HCT116 (cell line): ENCODE data around the gene SHC2. TPM values are rescaled to one million over a fixed set of nuclear protein-coding genes. Genes with fewer than 3 reads are reported as not detected.

Experiments used
- ATAC-seq: fragments of 200-7000 bp; cut with Tn5 transposase; 2 replicates; pipeline ENCODE4 v1.9.1; 2020; ENCODE audit warnings: mild to moderate bottlenecking, moderate library complexity
- BruUV-seq: library from RNA; stranded (reverse); fragments of 400-500 nt; replicated peaks from 2 replicates; lab custom pipeline; 2021; lab: Mats Ljungman, UMichigan
- CTCF ChIA-PET: fragments of 300-600 bp; sonication (Branson Sonifier 250); formaldehyde crosslinking; loops from one replicate; lab custom pipeline; 2021; ENCODE audit warnings: antibody characterized with exemption; lab: Charles Lee
- POLR2A ChIA-PET: fragments of 300-600, 350-600 bp; sonication (Branson Sonifier 250); formaldehyde crosslinking; loops from one replicate; lab custom pipeline; 2021; ENCODE audit warnings: antibody characterized with exemption; lab: Charles Lee
- RAD21 ChIA-PET, 2 experiments: fragments of 300-600 bp; sonication (Branson Sonifier 250); formaldehyde crosslinking; loops; one replicate each; lab custom pipeline; 2023; ENCODE audit warnings: low total read pairs in 2 of 2; ENCODE audit not compliant: uncharacterized antibody in 2 of 2, unreplicated experiment in 2 of 2, low non-redundant PET in 1 of 2; lab: Charles Lee
- DNase-seq: peaks from one replicate; pipeline ENCODE4 v3.0.0-alpha.2; 2010; ENCODE audit warnings: low read depth, low spot score
- H2AFZ ChIP-seq: fragments of 200-600 bp; shearing (Covaris generic), sonication (generic); 2 replicates; pipeline ENCODE4 v1.6.1; 2017; ENCODE audit warnings: low read depth, mixed run types, mixed read lengths, antibody characterized with exemption, low read length; ENCODE audit not compliant: poor library complexity, severe bottlenecking
- H3K27ac ChIP-seq: 2 replicates; pipeline ENCODE4 v1.5.1; 2012; ENCODE audit warnings: low read depth, low read length
- H3K27me3 ChIP-seq: fragments of 200-600 bp; sonication (generic); 2 replicates; pipeline ENCODE4 v1.6.1; 2016; ENCODE audit warnings: mixed run types, low read length, mixed read lengths; ENCODE audit not compliant: insufficient read depth
- H3K36me3 ChIP-seq, 2 experiments: fragments of 200-500 bp in 1 of 2; fragments of 200-600 bp in 1 of 2; sonication (Bioruptor generic) in 1 of 2; sonication (generic) in 1 of 2; 2 replicates each; pipeline versions ENCODE4 v1.5.1 to v1.6.1; 2014 to 2016; ENCODE audit warnings: low read length in 2 of 2, inconsistent platforms in 1 of 2, mixed read lengths in 1 of 2, mixed run types in 1 of 2; ENCODE audit not compliant: insufficient read depth in 2 of 2, control insufficient read depth in 1 of 2
- H3K4me1 ChIP-seq, 2 experiments: fragments of 200-600 bp in 1 of 2; sonication (generic) in 1 of 2; 2 replicates each; pipeline versions ENCODE4 v1.5.1 to v1.6.1; 2012 to 2017; ENCODE audit warnings: low read length in 2 of 2, inconsistent platforms in 1 of 2, mild to moderate bottlenecking in 1 of 2, mixed read lengths in 1 of 2, mixed run types in 1 of 2, moderate library complexity in 1 of 2; ENCODE audit not compliant: insufficient read depth in 2 of 2, control insufficient read depth in 1 of 2
- H3K4me2 ChIP-seq: fragments of 200-600 bp; sonication (generic); 2 replicates; pipeline ENCODE4 v1.6.1; 2017; ENCODE audit warnings: mixed run types, low read length, mixed read lengths
- H3K4me3 ChIP-seq, 2 experiments: fragments of 200-600 bp in 1 of 2; sonication (generic) in 1 of 2; replicated peaks in 1 of 2; 2 replicates each; pipeline ENCODE4 v1.5.1; 2011 to 2016; ENCODE audit warnings: low read length in 2 of 2, control low read depth in 1 of 2, low read depth in 1 of 2, mild to moderate bottlenecking in 1 of 2, mixed read lengths in 1 of 2, mixed run types in 1 of 2
- H3K79me2 ChIP-seq: fragments of 200-600 bp; sonication (generic); 2 replicates; pipeline ENCODE4 v1.6.1; 2017; ENCODE audit warnings: mild to moderate bottlenecking, mixed run types, low read length, moderate library complexity, mixed read lengths; ENCODE audit not compliant: insufficient read depth
- H3K9ac ChIP-seq: fragments of 200-600 bp; sonication (generic); 2 replicates; pipeline ENCODE4 v1.6.1; 2016; ENCODE audit warnings: low read length, mixed read lengths
- H3K9me2 ChIP-seq: fragments of 200-600 bp; sonication (generic), shearing (Covaris generic); 2 replicates; pipeline ENCODE4 v1.6.1; 2017; ENCODE audit warnings: mixed run types, mild to moderate bottlenecking, moderate library complexity; ENCODE audit not compliant: insufficient read depth
- H3K9me3 ChIP-seq, 2 experiments: fragments of 200-500 bp in 1 of 2; fragments of 200-600 bp in 1 of 2; sonication (Bioruptor generic) in 1 of 2; sonication (generic) in 1 of 2; 2 replicates each; pipeline ENCODE4 v1.6.1; 2014 to 2017; ENCODE audit warnings: low read length in 2 of 2, mixed read lengths in 2 of 2, inconsistent platforms in 1 of 2, low read depth in 1 of 2, mild to moderate bottlenecking in 1 of 2, mixed run types in 1 of 2, moderate library complexity in 1 of 2; ENCODE audit not compliant: control insufficient read depth in 1 of 2, insufficient read depth in 1 of 2
- H4K20me1 ChIP-seq: fragments of 200-600 bp; sonication (generic), shearing (Covaris generic); 2 replicates; pipeline ENCODE4 v1.6.1; 2017; ENCODE audit warnings: mixed run types, mild to moderate bottlenecking, moderate library complexity; ENCODE audit not compliant: insufficient read depth
- CTCF ChIP-seq, 3 experiments: fragments of 200-600 bp in 1 of 3; sonication (generic) in 1 of 3; IDR thresholded peaks in 2 of 3; conservative IDR thresholded peaks in 1 of 3; 2 replicates each; pipeline ENCODE4 v1.5.1; 2012 to 2017; ENCODE audit warnings: low read depth in 2 of 3, low read length in 2 of 3, antibody characterized with exemption in 1 of 3, borderline replicate concordance in 1 of 3, control low read depth in 1 of 3, mild to moderate bottlenecking in 1 of 3, mixed read lengths in 1 of 3, mixed run types in 1 of 3, moderate library complexity in 1 of 3; ENCODE audit not compliant: insufficient read depth in 1 of 3
- EZH2 ChIP-seq: fragments of 200-600 bp; sonication (generic); IDR thresholded peaks from 2 replicates; pipeline ENCODE4 v1.6.1; 2017; ENCODE audit warnings: antibody characterized with exemption, mixed run types
- EZH2phosphoT487 ChIP-seq: fragments of 200-600 bp; IDR thresholded peaks from 2 replicates; pipeline ENCODE4 v1.6.1; 2018; ENCODE audit warnings: antibody characterized with exemption, borderline replicate concordance
- FOSL1 ChIP-seq: IDR thresholded peaks from 2 replicates; pipeline ENCODE4 v1.6.1; 2012; ENCODE audit warnings: low read depth
- POLR2A ChIP-seq: IDR thresholded peaks from 2 replicates; pipeline ENCODE4 v1.7.0; 2011; ENCODE audit warnings: borderline replicate concordance; ENCODE audit not compliant: insufficient read depth, insufficient read length; ENCODE audit errors: extremely low read depth
- POLR2AphosphoS5 ChIP-seq: IDR thresholded peaks from 2 replicates; pipeline ENCODE4 v1.6.1; 2011; ENCODE audit warnings: mild to moderate bottlenecking, low read depth, low read length, moderate library complexity
- RAD21 ChIP-seq: IDR thresholded peaks from 2 replicates; pipeline ENCODE4 v1.6.1; 2012; ENCODE audit warnings: low read depth, mild to moderate bottlenecking
- REST ChIP-seq: IDR thresholded peaks from 2 replicates; pipeline ENCODE4 v1.6.1; 2012; ENCODE audit warnings: low read depth
- SIN3A ChIP-seq: IDR thresholded peaks from 2 replicates; pipeline ENCODE4 v1.6.1; 2012; ENCODE audit warnings: low read depth
- SRF ChIP-seq: IDR thresholded peaks from 2 replicates; pipeline ENCODE4 v1.6.1; 2012; ENCODE audit warnings: low read depth
- YY1 ChIP-seq: IDR thresholded peaks from 2 replicates; pipeline ENCODE4 v1.6.1; 2011; ENCODE audit warnings: low read length, low read depth, moderate library complexity, mild to moderate bottlenecking; ENCODE audit not compliant: insufficient replicate concordance; ENCODE audit errors: extremely low read depth
- ZFX ChIP-seq: fragments of 450-650 bp; IDR thresholded peaks from 2 replicates; pipeline ENCODE4 v1.6.1; 2017
- ZNF274 ChIP-seq: fragments of 200-500 bp; sonication (Bioruptor generic); IDR thresholded peaks from 2 replicates; pipeline ENCODE4 v1.6.1; 2014; ENCODE audit warnings: mild to moderate bottlenecking, low read depth, low read length, inconsistent platforms
- intact Hi-C: fragments of 100-400 bp; cut with micrococcal nuclease; formaldehyde crosslinking; loops from 2 replicates; pipeline ENCODE4 v1.10.0; 2022
- total RNA-seq: library from RNA; stranded (reverse); gene quantifications from one replicate; pipeline ENCODE4 v1.2.1, GENCODE V29; 2021; ENCODE audit not compliant: unreplicated experiment

The SHC2 gene
- total RNA-seq, 1 experiment from 2014 or later, result 2.5 TPM

GRCh38 chr19:506404-507285 lies 45.8 kb upstream of the SHC2 start:
- ChIA-PET RAD21 (interaction anchor here in 1 of 2 experiments (0.6 kb wide), 1 partner anchor 66 kb away, joined by 3 read pairs; the partner anchor contains the start of gene BSG), POLR2A (interaction anchor here (0.8 to 1.5 kb wide), 6 partner anchors 8 to 26 kb away, joined by 3 to 5 read pairs (median 4); partner anchors contain the start of genes CDC34 and MADCAM1), CTCF (interaction anchor here (0.6 to 1.9 kb wide), 14 partner anchors 9 to 479 kb away, joined by 3 to 29 read pairs (median 4); partner anchors contain the start of genes MADCAM1 and SHC2)
- H2AFZ ChIP-seq, result peak overlapping the region; percentile 40
- DNase-seq (peak; percentile 99), ATAC-seq (peak; percentile 77)
- H3K4me2 ChIP-seq, result peak overlapping the region; percentile 85
- peak overlapping the region; percentile 91 for H3K27ac ChIP-seq
- peak; percentile 92 to 98 (median 93) for TF ChIP-seq CTCF (IDR thresholded peaks at IDR 0.05 in 2 of 3, conservative IDR thresholded peaks at IDR 0.05 in 1 of 3; ENCODE audit: borderline replicate concordance in 1 of 3, insufficient read depth in 1 of 3, low read depth in 2 of 3, low read length in 2 of 3)
- no peak for TF ChIP-seq SIN3A
- TF ChIP-seq EZH2phosphoT487, result no peak
- TF ChIP-seq SRF, result peak; percentile 82
- TF ChIP-seq REST, result no peak
- peak; percentile 74 for TF ChIP-seq RAD21
- no peak for TF ChIP-seq EZH2
- TF ChIP-seq YY1, result peak; percentile 71
- peak; percentile 45 for TF ChIP-seq POLR2A
- TF ChIP-seq FOSL1, result no peak
- no peak for TF ChIP-seq ZNF274
- peak; percentile 31; the same call in 1 of the 2 replicates for TF ChIP-seq ZFX
- peak; percentile 54 for TF ChIP-seq POLR2AphosphoS5
- H3K27me3 ChIP-seq, result no peaks in the 10 kb centered on the region
- peak overlapping the region; percentile 89 to 97 for H3K4me3 ChIP-seq
- H3K4me1 ChIP-seq, result peaks cover 19 to 40% of the 10 kb centered on the region in 2 experiments
- no peaks in the 10 kb centered on the region for H3K9me3 ChIP-seq
- intact Hi-C loops, result loop anchor here (10.0 kb wide), 1 partner anchor 122 kb away; no protein-coding TSS in a partner anchor
- peaks cover 0 to 5% of the 10 kb centered on the region in 2 experiments; a peak in 1 of 4 replicates for H3K36me3 ChIP-seq
- H3K9ac ChIP-seq, result peak overlapping the region; percentile 97
- TSS peak; percentile 57 for BruUV-seq
- H4K20me1 ChIP-seq, result no peaks in the 10 kb centered on the region
- H3K9me2 ChIP-seq, result no peaks in the 10 kb centered on the region
- H3K79me2 ChIP-seq, result peaks cover 11% of the 10 kb centered on the region; the same call in 1 of the 2 replicates
